Neutrophil (primary cell): ENCODE data around the gene IL36RN.

Source experiments
- H3K27ac ChIP-seq: fragments of 200-600 bp; sonication (generic); 2 replicates; pipeline ENCODE4 v1.5.1; 2016; ENCODE audit warnings: mild to moderate bottlenecking, moderate library complexity
- H3K27me3 ChIP-seq: fragments of 200-600 bp; sonication (generic); 2 replicates; pipeline ENCODE4 v1.6.0; 2016; ENCODE audit warnings: mild to moderate bottlenecking
- H3K36me3 ChIP-seq: fragments of 200-600 bp; sonication (generic); 2 replicates; pipeline ENCODE4 v1.5.1; 2017
- H3K4me1 ChIP-seq, 2 experiments: fragments of 200-600 bp in 1 of 2; sonication (generic) in 1 of 2; 1 replicate in 1 of 2; 2 replicates in 1 of 2; pipeline versions ENCODE4 v1.5.1 to v1.6.1; 2013 to 2016; ENCODE audit warnings: low read depth in 1 of 2, low read length in 1 of 2, mild to moderate bottlenecking in 1 of 2, moderate library complexity in 1 of 2; ENCODE audit not compliant: control insufficient read depth in 1 of 2, insufficient read depth in 1 of 2
- H3K4me3 ChIP-seq, 2 experiments: fragments of 200-600 bp in 1 of 2; sonication (generic) in 1 of 2; 1 replicate in 1 of 2; 2 replicates in 1 of 2; pipeline ENCODE4 v1.5.1; 2013 to 2016; ENCODE audit warnings: low read depth in 1 of 2, low read length in 1 of 2, mild to moderate bottlenecking in 1 of 2, moderate library complexity in 1 of 2
- H3K9me3 ChIP-seq: fragments of 200-600 bp; sonication (generic); 2 replicates; pipeline ENCODE4 v1.5.1; 2016
- TF ChIP-seq, protein P1 (sequence below): fragments of 200-600 bp; sonication (generic); IDR thresholded peaks from 2 replicates; pipeline ENCODE4 v1.5.1; 2016; ENCODE audit warnings: antibody characterized with exemption

Gene IL36RN

DNA sequence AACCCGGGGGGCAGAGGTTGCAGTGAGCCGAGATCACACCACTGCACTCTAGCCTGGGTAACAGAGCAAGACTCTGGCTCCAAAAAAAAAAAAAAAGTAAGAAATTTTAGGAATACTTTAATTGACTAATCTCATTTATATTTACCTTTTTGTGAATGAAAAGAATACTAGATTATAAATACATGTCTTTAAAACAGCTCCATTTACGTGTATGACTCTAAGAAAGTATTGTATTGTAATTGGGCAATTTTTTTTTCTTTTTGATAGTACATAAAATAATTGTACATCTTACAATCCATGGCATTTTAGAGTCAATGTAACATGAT is 45.7 kb upstream of the IL36RN start:
- H3K4me3 ChIP-seq = no peak overlapping the region

DNA sequence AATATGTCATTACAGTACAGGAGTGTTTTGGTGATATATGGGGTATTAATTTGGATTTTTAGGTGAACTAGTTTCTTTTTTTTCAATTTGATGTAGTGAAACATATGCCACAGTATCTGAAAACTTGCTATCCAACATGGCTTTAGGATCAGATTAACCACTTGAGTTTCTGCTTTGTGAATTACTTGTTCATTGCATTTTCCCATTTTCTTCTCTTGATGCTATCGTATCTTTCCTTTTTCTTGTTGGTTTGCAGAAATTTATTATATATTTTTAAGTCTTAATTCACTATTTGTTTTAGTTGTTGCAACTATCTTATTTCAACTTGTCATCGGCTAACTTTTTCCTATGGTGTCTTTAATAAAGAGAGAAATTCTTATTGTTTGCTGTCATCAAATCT is 44.9 kb upstream of the IL36RN start:
- H3K4me3 ChIP-seq = no peak overlapping the region
- no peaks in the 10 kb centered on the region for H3K27me3 ChIP-seq
- no peaks in the 10 kb centered on the region for H3K4me1 ChIP-seq
- no peaks in the 10 kb centered on the region for H3K36me3 ChIP-seq
- H3K9me3 ChIP-seq = no peaks in the 10 kb centered on the region
- TF ChIP-seq, protein P1, sequence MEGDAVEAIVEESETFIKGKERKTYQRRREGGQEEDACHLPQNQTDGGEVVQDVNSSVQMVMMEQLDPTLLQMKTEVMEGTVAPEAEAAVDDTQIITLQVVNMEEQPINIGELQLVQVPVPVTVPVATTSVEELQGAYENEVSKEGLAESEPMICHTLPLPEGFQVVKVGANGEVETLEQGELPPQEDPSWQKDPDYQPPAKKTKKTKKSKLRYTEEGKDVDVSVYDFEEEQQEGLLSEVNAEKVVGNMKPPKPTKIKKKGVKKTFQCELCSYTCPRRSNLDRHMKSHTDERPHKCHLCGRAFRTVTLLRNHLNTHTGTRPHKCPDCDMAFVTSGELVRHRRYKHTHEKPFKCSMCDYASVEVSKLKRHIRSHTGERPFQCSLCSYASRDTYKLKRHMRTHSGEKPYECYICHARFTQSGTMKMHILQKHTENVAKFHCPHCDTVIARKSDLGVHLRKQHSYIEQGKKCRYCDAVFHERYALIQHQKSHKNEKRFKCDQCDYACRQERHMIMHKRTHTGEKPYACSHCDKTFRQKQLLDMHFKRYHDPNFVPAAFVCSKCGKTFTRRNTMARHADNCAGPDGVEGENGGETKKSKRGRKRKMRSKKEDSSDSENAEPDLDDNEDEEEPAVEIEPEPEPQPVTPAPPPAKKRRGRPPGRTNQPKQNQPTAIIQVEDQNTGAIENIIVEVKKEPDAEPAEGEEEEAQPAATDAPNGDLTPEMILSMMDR = no peak
- H3K27ac ChIP-seq = no peak overlapping the region

More for the DNA sequence above, 45.7 kb upstream of the IL36RN start:
- TF ChIP-seq, protein P1 = no peak
- Histone ChIP-seq H3K9me3 (no peaks in the 10 kb centered on the region), H3K27me3 (no peaks in the 10 kb centered on the region), H3K36me3 (no peaks in the 10 kb centered on the region), H3K27ac (no peak overlapping the region), H3K4me1 (no peaks in the 10 kb centered on the region)

DNA sequence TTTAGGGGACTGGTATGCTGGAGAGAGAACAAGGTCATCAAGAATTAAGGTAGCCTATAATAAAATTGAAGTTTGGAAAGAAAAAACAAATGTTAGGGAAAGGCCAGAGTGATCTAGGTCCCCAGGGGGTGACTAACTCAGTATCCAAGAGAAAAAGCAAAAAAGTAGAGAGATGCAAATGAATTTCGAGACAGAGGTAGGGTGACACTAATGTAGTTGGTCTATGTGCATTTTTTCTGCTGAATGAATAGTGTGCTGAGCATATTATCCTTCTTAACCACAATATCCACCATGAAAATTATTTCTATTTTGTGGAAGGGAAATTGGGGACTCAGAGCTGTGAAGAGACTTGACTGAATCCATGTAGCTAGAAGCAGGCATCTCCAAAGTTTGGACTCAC is 44.0 kb upstream of the IL36RN start:
- Histone ChIP-seq H3K27ac (no peak overlapping the region), H3K4me1 (no peaks in the 10 kb centered on the region), H3K36me3 (no peaks in the 10 kb centered on the region), H3K9me3 (no peaks in the 10 kb centered on the region), H3K27me3 (no peaks in the 10 kb centered on the region), H3K4me3 (no peak overlapping the region)
- TF ChIP-seq, protein P1 = no peak

DNA sequence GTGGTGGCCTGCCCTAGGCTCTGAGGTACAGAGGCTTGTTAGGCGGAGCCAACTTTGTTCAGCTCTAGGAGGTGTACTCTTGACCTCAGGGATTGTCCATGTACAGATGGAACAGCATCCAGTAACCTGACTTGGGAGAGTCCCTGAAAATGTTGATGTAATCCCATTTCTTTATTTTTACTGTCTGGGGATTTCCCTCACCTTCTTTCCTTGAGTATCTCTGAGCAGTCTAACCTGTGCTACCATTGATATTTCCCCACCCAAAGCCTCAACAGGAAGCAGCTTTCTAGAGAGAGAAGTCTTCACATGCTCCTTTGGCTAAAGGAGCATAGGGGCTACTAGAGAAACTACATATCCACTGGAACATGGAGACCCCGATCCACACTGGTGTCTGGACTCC is 43.3 kb upstream of the IL36RN start:
- TF ChIP-seq, protein P1 = no peak
- Histone ChIP-seq H3K9me3 (no peaks in the 10 kb centered on the region), H3K27me3 (no peaks in the 10 kb centered on the region), H3K4me3 (no peak overlapping the region), H3K27ac (no peak overlapping the region), H3K4me1 (no peaks in the 10 kb centered on the region), H3K36me3 (no peaks in the 10 kb centered on the region)

DNA sequence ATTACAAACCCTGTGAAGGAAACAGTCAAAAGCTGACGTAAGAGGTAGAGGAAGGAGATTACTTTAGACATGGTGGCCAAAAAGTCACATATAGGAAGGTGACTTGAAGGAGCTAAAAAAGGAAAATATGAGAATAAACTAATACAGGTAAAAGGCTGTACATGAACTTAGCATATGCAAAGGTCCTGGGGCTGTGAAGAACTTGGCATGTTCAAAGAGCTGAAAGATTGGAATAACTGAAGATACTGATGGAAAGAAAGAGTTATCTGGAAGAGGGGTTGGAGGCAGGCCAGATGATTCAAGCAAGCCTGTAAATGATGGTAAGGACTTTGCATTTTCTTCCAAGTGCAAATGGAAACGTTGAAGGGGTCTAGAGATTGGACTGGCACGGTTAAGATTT is 40.5 kb upstream of the IL36RN start:
- TF ChIP-seq, protein P1 = no peak
- Histone ChIP-seq H3K27me3 (peaks cover 11% of the 10 kb centered on the region), H3K27ac (no peak overlapping the region), H3K9me3 (no peaks in the 10 kb centered on the region), H3K4me1 (no peaks in the 10 kb centered on the region), H3K4me3 (no peak overlapping the region), H3K36me3 (no peaks in the 10 kb centered on the region)

DNA sequence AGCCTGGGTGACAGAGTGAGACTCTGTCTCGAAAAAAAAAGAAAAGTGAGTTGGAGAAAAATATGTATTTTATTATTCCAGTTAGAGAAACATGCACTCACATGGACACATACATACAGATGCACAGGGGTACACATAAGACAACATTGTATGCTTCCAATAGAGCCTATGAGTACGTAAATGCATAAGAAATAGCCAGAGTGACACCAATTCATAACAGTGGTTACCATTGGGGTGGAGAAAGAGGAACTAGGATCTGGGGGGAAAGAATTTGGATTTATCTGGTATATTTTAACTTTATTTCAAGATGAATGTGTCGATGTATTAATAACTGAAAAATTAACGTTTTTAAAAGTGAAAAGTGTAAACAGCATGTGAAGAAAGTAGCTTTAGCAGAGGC is 37.7 kb upstream of the IL36RN start:
- Histone ChIP-seq H3K36me3 (no peaks in the 10 kb centered on the region), H3K9me3 (no peaks in the 10 kb centered on the region)
- TF ChIP-seq, protein P1 = no peak

More for the DNA sequence above, 37.7 kb upstream of the IL36RN start:
- Histone ChIP-seq H3K4me3 (no peak overlapping the region), H3K27ac (no peak overlapping the region), H3K27me3 (peaks cover 28% of the 10 kb centered on the region), H3K4me1 (no peaks in the 10 kb centered on the region)
